Measurements from ENCODE around the gene LRFN5. TPM values are rescaled to one million over a fixed set of nuclear protein-coding genes. Genes with fewer than 3 reads are reported as not detected.

LRFN5 gene
- total and polyA plus RNA-seq, 2 donors (not counting 1 experiment from before 2014, with no cell fraction given) = 0.14 to 3.6 TPM

DNA sequence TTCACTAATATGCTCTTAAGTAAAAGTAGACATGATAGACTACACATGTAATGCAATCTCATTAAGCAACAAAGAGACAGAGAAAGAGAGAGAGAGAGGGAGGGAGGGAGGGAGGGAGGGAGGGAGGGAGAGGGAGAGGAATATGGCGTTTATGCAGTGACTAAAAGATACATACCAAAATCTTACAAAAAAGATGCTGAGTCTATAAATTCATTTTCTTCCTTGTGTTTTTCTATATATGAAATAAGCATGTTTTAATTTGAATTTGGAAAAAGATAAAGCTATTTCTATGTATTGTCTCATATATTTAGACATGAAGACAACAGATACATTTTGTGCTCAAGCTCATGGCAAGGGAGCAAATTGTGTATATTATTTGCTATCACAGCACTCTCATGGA lies 44.1 kb downstream of the LRFN5 start:
- Histone ChIP-seq H3K4me3 (replicated peaks in 1 of 4; ENCODE audit: control extremely low read depth in 1 of 4, insufficient read depth in 1 of 4, low read depth in 3 of 4, low read length in 4 of 4) (no peak overlapping the region), H3K79me2 (ENCODE audit: control insufficient read depth, insufficient read depth, low read length) (no peaks in the 10 kb centered on the region), H2AFZ (ENCODE audit: low read length) (no peak overlapping the region), H3K36me3 (ENCODE audit: control insufficient read depth, insufficient read depth, low read length) (no peaks in the 10 kb centered on the region), H3K9me3 (ENCODE audit: control insufficient read depth, insufficient read depth, low read depth, low read length) (no peaks in the 10 kb centered on the region), H3K4me1 (ENCODE audit: control insufficient read depth, extremely low read depth, insufficient read depth, low read length) (no peaks in the 10 kb centered on the region), H3K9ac (ENCODE audit: insufficient read depth, low read length) (no peak overlapping the region), H3K27ac (ENCODE audit: insufficient read depth, low read length) (no peak overlapping the region), H3K27me3 (ENCODE audit: control insufficient read depth, insufficient read depth, low read length) (no peaks in the 10 kb centered on the region), H4K20me1 (ENCODE audit: control insufficient read depth, extremely low read depth, insufficient read depth, low read length) (no peaks in the 10 kb centered on the region), H3K4me2 (ENCODE audit: extremely low read depth, insufficient read depth, low read length) (no peak overlapping the region)
- TF ChIP-seq CTCF (conservative IDR thresholded peaks at IDR 0.05 in 1 of 2, IDR thresholded peaks at IDR 0.05 in 1 of 2; ENCODE audit: low read depth in 1 of 2, low read length in 2 of 2) (no peak), EZH2 (IDR thresholded peaks at IDR 0.05; ENCODE audit: low read length, missing control alignments) (no peak)
- DNase-seq (ENCODE audit: low read depth in 2 of 2) = no peak

GRCh38 chr14:41654196-41654595 lies 47.5 kb downstream of the LRFN5 start:
- Histone ChIP-seq H4K20me1 (ENCODE audit: control insufficient read depth, extremely low read depth, insufficient read depth, low read length) (no peaks in the 10 kb centered on the region), H3K9ac (ENCODE audit: insufficient read depth, low read length) (no peak overlapping the region), H3K27ac (ENCODE audit: insufficient read depth, low read length) (no peak overlapping the region), H3K27me3 (ENCODE audit: control insufficient read depth, insufficient read depth, low read length) (no peaks in the 10 kb centered on the region), H3K4me2 (ENCODE audit: extremely low read depth, insufficient read depth, low read length) (no peak overlapping the region), H3K4me3 (replicated peaks in 1 of 4; ENCODE audit: control extremely low read depth in 1 of 4, insufficient read depth in 1 of 4, low read depth in 3 of 4, low read length in 4 of 4) (no peak overlapping the region), H3K36me3 (ENCODE audit: control insufficient read depth, insufficient read depth, low read length) (no peaks in the 10 kb centered on the region), H2AFZ (ENCODE audit: low read length) (no peak overlapping the region), H3K79me2 (ENCODE audit: control insufficient read depth, insufficient read depth, low read length) (no peaks in the 10 kb centered on the region), H3K4me1 (ENCODE audit: control insufficient read depth, extremely low read depth, insufficient read depth, low read length) (no peaks in the 10 kb centered on the region), H3K9me3 (ENCODE audit: control insufficient read depth, insufficient read depth, low read depth, low read length) (no peaks in the 10 kb centered on the region)
- no peak for DNase-seq (ENCODE audit: low read depth in 2 of 2)
- TF ChIP-seq CTCF (conservative IDR thresholded peaks at IDR 0.05 in 1 of 2, IDR thresholded peaks at IDR 0.05 in 1 of 2; ENCODE audit: low read depth in 1 of 2, low read length in 2 of 2) = no peak

DNA sequence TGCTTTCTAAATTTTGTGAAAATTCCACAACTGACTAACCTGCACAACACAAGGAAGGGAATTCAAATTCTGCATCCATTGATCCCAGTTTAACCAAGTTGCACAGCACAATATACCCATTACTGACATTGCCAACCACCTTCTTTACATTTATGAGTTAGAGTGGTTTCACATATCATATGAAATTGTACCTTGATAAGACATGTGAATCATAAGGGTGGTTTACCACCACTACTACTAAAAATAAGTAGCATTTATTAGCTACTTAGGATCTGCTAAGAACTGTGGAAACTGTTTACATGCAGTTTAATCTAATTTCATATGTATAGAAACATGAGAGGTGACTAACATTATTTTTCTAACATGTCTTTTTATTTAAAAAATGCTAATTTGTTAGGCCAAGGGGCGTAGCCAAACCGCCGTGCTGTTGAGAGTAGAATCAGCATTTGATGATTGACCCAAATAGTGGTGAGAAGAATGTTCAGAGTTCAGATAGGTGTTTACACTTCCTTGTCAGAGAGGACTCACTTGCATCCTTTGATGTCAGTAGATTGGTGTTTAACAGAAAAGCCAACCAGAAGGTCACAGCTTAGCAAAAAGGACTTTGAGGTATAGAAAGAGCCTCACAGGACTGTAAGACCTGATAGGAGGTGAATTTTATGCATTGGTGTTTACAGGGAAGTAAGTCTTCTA lies 56.2 kb downstream of the LRFN5 start:
- Histone ChIP-seq H3K79me2 (ENCODE audit: control insufficient read depth, insufficient read depth, low read length) (no peaks in the 10 kb centered on the region), H3K9ac (ENCODE audit: insufficient read depth, low read length) (no peak overlapping the region), H3K4me1 (ENCODE audit: control insufficient read depth, extremely low read depth, insufficient read depth, low read length) (no peaks in the 10 kb centered on the region), H3K27ac (ENCODE audit: insufficient read depth, low read length) (no peak overlapping the region), H3K4me2 (ENCODE audit: extremely low read depth, insufficient read depth, low read length) (no peak overlapping the region), H3K36me3 (ENCODE audit: control insufficient read depth, insufficient read depth, low read length) (no peaks in the 10 kb centered on the region), H3K9me3 (ENCODE audit: control insufficient read depth, insufficient read depth, low read depth, low read length) (no peaks in the 10 kb centered on the region), H4K20me1 (ENCODE audit: control insufficient read depth, extremely low read depth, insufficient read depth, low read length) (no peaks in the 10 kb centered on the region), H3K4me3 (replicated peaks in 1 of 4; ENCODE audit: control extremely low read depth in 1 of 4, insufficient read depth in 1 of 4, low read depth in 3 of 4, low read length in 4 of 4) (no peak overlapping the region), H3K27me3 (ENCODE audit: control insufficient read depth, insufficient read depth, low read length) (no peaks in the 10 kb centered on the region), H2AFZ (ENCODE audit: low read length) (no peak overlapping the region)
- DNase-seq (ENCODE audit: low read depth in 2 of 2) = peak in 1 of 2 donors; percentile 7
- TF ChIP-seq CTCF (conservative IDR thresholded peaks at IDR 0.05 in 1 of 2, IDR thresholded peaks at IDR 0.05 in 1 of 2; ENCODE audit: low read depth in 1 of 2, low read length in 2 of 2) (no peak), EZH2 (IDR thresholded peaks at IDR 0.05; ENCODE audit: low read length, missing control alignments) (no peak)
